ENCODE results near the gene MCRIP2. TPM values are rescaled to one million over a fixed set of nuclear protein-coding genes. Genes with fewer than 3 reads are reported as not detected.

The MCRIP2 gene
- total RNA-seq, 1 experiment from 2014 or later = 69.6 TPM

- Histone ChIP-seq H3K4me1 (replicated peaks; ENCODE audit: insufficient read depth) (peaks cover 9% of the 10 kb centered on the region; the same call in 1 of the 2 replicates), H3K27me3 (ENCODE audit: insufficient read depth, low read depth) (no peaks in the 10 kb centered on the region), H3K79me2 (ENCODE audit: low read depth) (peaks cover 21% of the 10 kb centered on the region), H4K20me1 (ENCODE audit: insufficient read depth) (no peaks in the 10 kb centered on the region; the same call in 1 of the 2 replicates), H3K4me2 (no peak overlapping the region), H3K9me2 (ENCODE audit: insufficient read depth) (no peaks in the 10 kb centered on the region), H3K27ac (no peak overlapping the region), H3K4me3 (no peak overlapping the region), H3K9me3 (ENCODE audit: insufficient read depth, low read depth) (no peaks in the 10 kb centered on the region), H3K36me3 (ENCODE audit: low read depth) (no peaks in the 10 kb centered on the region), H2AFZ (no peak overlapping the region), H3F3A (ENCODE audit: insufficient read depth, low read depth) (peaks cover 16% of the 10 kb centered on the region; the same call in 1 of the 2 replicates)
- no peak for DNase-seq
- intact Hi-C loops (cut with micrococcal nuclease; ENCODE audit: unreplicated experiment) = no loop called here
- ChIA-PET POLR2A (ENCODE audit: unreplicated experiment) (interaction anchor here (0.6 kb wide), 1 partner anchor 37 kb away, joined by 4 read pairs; no protein-coding TSS in a partner anchor), CTCF (interaction anchor here (0.6 kb wide), 1 partner anchor 334 kb away, joined by 6 read pairs; no protein-coding TSS in a partner anchor)
- no TSS peak for BruUV-seq (replicated peaks)
- no peak for TF ChIP-seq CTCF (conservative IDR thresholded peaks at IDR 0.05)
- TF ChIP-seq EZH2 (IDR thresholded peaks at IDR 0.05; ENCODE audit: low read depth) = no peak
Observed at GRCh38 chr16:671353-672131, 29.9 kb downstream of the MCRIP2 start.

DNA sequence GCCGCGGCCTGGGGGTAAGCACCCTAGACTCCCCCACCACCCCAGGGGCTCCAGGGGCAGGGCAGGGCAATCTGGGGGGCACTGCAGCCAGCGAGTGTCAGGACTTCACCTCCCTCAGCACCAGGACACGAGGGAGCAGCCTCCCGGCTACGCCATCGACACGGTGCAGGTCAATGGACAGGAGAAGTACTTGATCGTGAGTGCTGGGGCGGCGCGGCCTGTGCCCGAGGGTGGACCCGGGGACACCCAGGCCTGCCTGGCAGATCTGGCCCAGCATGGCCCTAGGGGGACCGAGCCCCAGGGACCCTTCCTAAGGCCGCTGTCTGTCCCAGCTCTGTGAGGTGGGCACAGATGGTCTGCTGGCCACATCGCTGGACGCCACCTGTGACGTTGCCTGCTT, 30.7 kb downstream of the MCRIP2 start:
- CTCF ChIA-PET = no interaction called here
- Histone ChIP-seq H3K79me2 (ENCODE audit: low read depth) (peaks cover 21% of the 10 kb centered on the region), H2AFZ (no peak overlapping the region), H3K9me2 (ENCODE audit: insufficient read depth) (no peaks in the 10 kb centered on the region), H3F3A (ENCODE audit: insufficient read depth, low read depth) (peaks cover 9% of the 10 kb centered on the region; the same call in 1 of the 2 replicates), H3K4me1 (replicated peaks; ENCODE audit: insufficient read depth) (peaks cover 9% of the 10 kb centered on the region; the same call in 1 of the 2 replicates), H3K36me3 (ENCODE audit: low read depth) (no peaks in the 10 kb centered on the region), H3K4me3 (no peak overlapping the region), H4K20me1 (ENCODE audit: insufficient read depth) (no peaks in the 10 kb centered on the region; the same call in 1 of the 2 replicates), H3K4me2 (no peak overlapping the region), H3K27ac (no peak overlapping the region), H3K9me3 (ENCODE audit: insufficient read depth, low read depth) (no peaks in the 10 kb centered on the region), H3K27me3 (ENCODE audit: insufficient read depth, low read depth) (no peaks in the 10 kb centered on the region)
- intact Hi-C loops (cut with micrococcal nuclease; ENCODE audit: unreplicated experiment) = no loop called here
- BruUV-seq (replicated peaks) = no TSS peak
- no peak for TF ChIP-seq CTCF (conservative IDR thresholded peaks at IDR 0.05)
- TF ChIP-seq EZH2 (IDR thresholded peaks at IDR 0.05; ENCODE audit: low read depth) = no peak
- POLR2A ChIA-PET (ENCODE audit: unreplicated experiment) = interaction anchor here (0.5 kb wide), 1 partner anchor 633 kb away, joined by 4 read pairs; no protein-coding TSS in a partner anchor
- DNase-seq = no peak

DNA sequence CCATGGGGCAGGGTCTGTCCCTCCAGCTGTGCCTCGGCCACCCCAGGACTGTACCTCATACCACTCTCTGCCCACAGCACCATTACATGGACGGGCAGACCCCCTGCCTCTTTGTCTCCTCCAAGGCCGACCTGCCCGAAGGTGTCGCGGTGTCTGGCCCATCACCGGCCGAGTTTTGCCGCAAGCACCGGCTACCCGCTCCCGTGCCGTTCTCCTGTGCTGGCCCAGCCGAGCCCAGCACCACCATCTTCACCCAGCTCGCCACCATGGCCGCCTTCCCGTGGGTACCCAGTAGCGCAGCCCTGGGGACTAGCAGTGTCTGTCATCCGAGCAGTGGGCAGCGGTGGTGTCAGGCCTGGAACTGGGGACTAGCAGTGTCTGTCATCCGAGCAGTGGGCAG, 31.2 kb downstream of the MCRIP2 start:
- BruUV-seq (replicated peaks) = no TSS peak
- POLR2A ChIA-PET (ENCODE audit: unreplicated experiment) = no interaction called here
- no peaks in the 10 kb centered on the region for H3K27me3 ChIP-seq (ENCODE audit: insufficient read depth, low read depth)
- no peak overlapping the region for H3K4me3 ChIP-seq
- no peak overlapping the region for H3K27ac ChIP-seq
- H3F3A ChIP-seq (ENCODE audit: insufficient read depth, low read depth) = peaks cover 6% of the 10 kb centered on the region; the same call in 1 of the 2 replicates
- TF ChIP-seq EZH2 (IDR thresholded peaks at IDR 0.05; ENCODE audit: low read depth) (no peak), CTCF (conservative IDR thresholded peaks at IDR 0.05) (no peak)
- H3K79me2 ChIP-seq (ENCODE audit: low read depth) = peaks cover 21% of the 10 kb centered on the region
- H4K20me1 ChIP-seq (ENCODE audit: insufficient read depth) = no peaks in the 10 kb centered on the region; the same call in 1 of the 2 replicates
- no peak overlapping the region for H3K4me2 ChIP-seq
- CTCF ChIA-PET = no interaction called here
- intact Hi-C loops (cut with micrococcal nuclease; ENCODE audit: unreplicated experiment) = no loop called here
- peaks cover 5% of the 10 kb centered on the region; the same call in 1 of the 2 replicates for H3K4me1 ChIP-seq (replicated peaks; ENCODE audit: insufficient read depth)
- DNase-seq = no peak
- no peaks in the 10 kb centered on the region for H3K9me3 ChIP-seq (ENCODE audit: insufficient read depth, low read depth)
- no peaks in the 10 kb centered on the region for H3K9me2 ChIP-seq (ENCODE audit: insufficient read depth)
- no peaks in the 10 kb centered on the region for H3K36me3 ChIP-seq (ENCODE audit: low read depth)
- no peak overlapping the region for H2AFZ ChIP-seq
